Testis (tissue), 2 donors: ENCODE results near the gene NRTN.

Experiments used
- CTCF ChIP-seq, 3 experiments: fragments of 450-650 bp in 2 of 3; fragments of 200-600 bp in 1 of 3; sonication (generic) in 1 of 3; IDR thresholded peaks; one replicate each; pipeline ENCODE4 v1.5.1; 2016 to 2019; ENCODE audit warnings: antibody characterized with exemption in 3 of 3, mild to moderate bottlenecking in 2 of 3, moderate library complexity in 1 of 3
- POLR2A ChIP-seq: fragments of 450-650 bp; IDR thresholded peaks from one replicate; pipeline ENCODE4 v1.6.1; 2017; ENCODE audit warnings: antibody characterized with exemption, mild to moderate bottlenecking, moderate library complexity

DNA sequence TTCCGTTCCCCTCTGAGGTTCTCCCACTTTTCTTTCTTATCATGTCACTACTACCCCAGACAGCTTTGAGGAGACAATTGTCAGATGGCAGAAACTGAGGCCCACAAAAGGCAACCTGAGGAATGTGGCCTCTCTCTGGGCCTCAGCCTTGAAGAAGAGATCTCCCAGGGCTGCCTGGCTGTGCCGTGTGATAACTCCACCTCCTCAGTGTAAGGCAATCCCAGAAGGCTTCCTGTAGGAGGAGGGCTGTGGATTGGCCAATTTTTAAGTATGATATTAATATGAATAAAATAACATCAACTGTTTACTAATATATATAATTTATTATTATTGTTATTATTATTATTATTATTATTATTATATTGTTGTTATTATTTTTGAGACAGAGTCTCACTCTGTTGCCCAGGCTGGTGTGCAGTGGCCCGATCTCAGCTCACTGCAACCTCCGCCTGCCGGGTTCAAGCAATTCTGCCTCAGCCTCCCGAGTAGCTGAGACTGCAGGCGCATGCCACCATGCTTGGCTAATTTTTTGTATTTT, 9.4 kb upstream of the NRTN start:
- TF ChIP-seq CTCF (IDR thresholded peaks at IDR 0.05): no peak
- TF ChIP-seq POLR2A: no peak
